Activated T-helper 9 cell treated with anti-CD3 and anti-CD28 coated beads, Interleukin-2, amount 50 U/mL, for 16 hours (primary cell): Measurements from ENCODE around the gene TXN2.
"Not testable (repeated sequence)": the region's sequence is repeated elsewhere in the genome, so short reads cannot be mapped to it uniquely, and the experiment has no call there.

ENCODE experiments used
- DNase-seq: peaks from one replicate; pipeline ENCODE4 v3.0.0-alpha.2; 2020; ENCODE audit warnings: low read depth

Gene TXN2

GRCh38 chr22:36481393-36482168, at the start of gene TXN2:
Gene TXN2 (minus strand): TSS chr22:36481640. CDS start chr22:36480837, 803 bp downstream.
- DNase-seq, result peak; percentile 89

- peak; percentile 97 for DNase-seq
Measured at GRCh38 chr22:36528795-36529751, 47.6 kb upstream of the TXN2 start, which contains the start of gene EIF3D. Gene EIF3D (minus strand): TSS chr22:36529166. CDS start chr22:36526121, 3,045 bp downstream.

GRCh38 chr22:36528341-36528740, 46.9 kb upstream of the TXN2 start:
- DNase-seq, result no peak

- DNase-seq, result no peak
Measured at GRCh38 chr22:36522662-36523061, 41.2 kb upstream of the TXN2 start.

GRCh38 chr22:36520423-36520822, 39.0 kb upstream of the TXN2 start:
- DNase-seq, result no peak

- DNase-seq, result not testable (repeated sequence)
Measured at GRCh38 chr22:36519906-36520305, 38.5 kb upstream of the TXN2 start.

GRCh38 chr22:36514766-36515165, 33.3 kb upstream of the TXN2 start:
- DNase-seq, result no peak

- no peak for DNase-seq
Measured at GRCh38 chr22:36512991-36513390, 31.6 kb upstream of the TXN2 start.

GRCh38 chr22:36512333-36512732, 30.9 kb upstream of the TXN2 start:
- DNase-seq, result no peak

- DNase-seq, result no peak
Measured at GRCh38 chr22:36510966-36511881, 29.8 kb upstream of the TXN2 start.

GRCh38 chr22:36510384-36510783, 28.9 kb upstream of the TXN2 start:
- DNase-seq, result no peak

GRCh38 chr22:36507518-36508010, 26.1 kb upstream of the TXN2 start:
- no peak for DNase-seq

- peak; percentile 80 for DNase-seq
Measured at GRCh38 chr22:36506637-36507517, 25.4 kb upstream of the TXN2 start, which contains the start of gene FOXRED2. Gene FOXRED2 (minus strand): TSS chr22:36507040. CDS start chr22:36506422, 618 bp downstream.

GRCh38 chr22:36505998-36506635, 24.7 kb upstream of the TXN2 start:
- DNase-seq, result no peak

GRCh38 chr22:36497910-36498665, 16.6 kb upstream of the TXN2 start:
- no peak for DNase-seq

- DNase-seq, result no peak
Measured at GRCh38 chr22:36493690-36494110, 12.3 kb upstream of the TXN2 start.

- DNase-seq, result no peak
Measured at GRCh38 chr22:36492109-36492508, 10.7 kb upstream of the TXN2 start.

GRCh38 chr22:36491155-36491554, 9.7 kb upstream of the TXN2 start:
- no peak for DNase-seq
